HG02884 (cell line): Measurements from ENCODE around the gene NHLRC2.

Experiments
- ATAC-seq: cut with Tn5 transposase; IDR thresholded peaks from one replicate; pipeline ENCODE4 v1.9.1; 2021; ENCODE audit warnings: mild to moderate bottlenecking, moderate library complexity; ENCODE audit not compliant: unreplicated experiment

NHLRC2 gene

GRCh38 chr10:113908236-113908635, 53.8 kb downstream of the NHLRC2 start:
- no peak for ATAC-seq

- no peak for ATAC-seq
These were observed 56.7 kb downstream of the NHLRC2 start for GRCh38 chr10:113911113-113911512.

- ATAC-seq = no peak
These were observed 57.4 kb downstream of the NHLRC2 start for GRCh38 chr10:113911839-113912238.

GRCh38 chr10:113912582-113912981, 58.1 kb downstream of the NHLRC2 start:
- no peak for ATAC-seq

GRCh38 chr10:113914956-113915355, 60.5 kb downstream of the NHLRC2 start:
- no peak for ATAC-seq

- no peak for ATAC-seq
These were observed 61.1 kb downstream of the NHLRC2 start for GRCh38 chr10:113915540-113915939.

- ATAC-seq = no peak
These were observed 61.6 kb downstream of the NHLRC2 start for GRCh38 chr10:113916053-113916452.

- ATAC-seq = no peak
These were observed 63.2 kb downstream of the NHLRC2 start for GRCh38 chr10:113917636-113918035.

GRCh38 chr10:113920114-113920513, 65.7 kb downstream of the NHLRC2 start:
- no peak for ATAC-seq

- ATAC-seq = no peak
These were observed 66.4 kb downstream of the NHLRC2 start for GRCh38 chr10:113920875-113921274.

GRCh38 chr10:113921561-113922370, 67.3 kb downstream of the NHLRC2 start:
- no peak for ATAC-seq

GRCh38 chr10:113922787-113923570, 68.5 kb downstream of the NHLRC2 start:
- ATAC-seq = no peak

GRCh38 chr10:113924186-113924585, 69.7 kb downstream of the NHLRC2 start:
- ATAC-seq = no peak

- no peak for ATAC-seq
These were observed 70.2 kb downstream of the NHLRC2 start for GRCh38 chr10:113924664-113925063.

GRCh38 chr10:113927440-113927839, 73.0 kb downstream of the NHLRC2 start:
- no peak for ATAC-seq

GRCh38 chr10:113928830-113929229, 74.4 kb downstream of the NHLRC2 start:
- ATAC-seq = no peak

GRCh38 chr10:113929522-113929921, 75.1 kb downstream of the NHLRC2 start:
- no peak for ATAC-seq

- ATAC-seq = no peak
These were observed 76.1 kb downstream of the NHLRC2 start for GRCh38 chr10:113930482-113931057.

- ATAC-seq = no peak
These were observed 78.4 kb downstream of the NHLRC2 start for GRCh38 chr10:113932854-113933253.

GRCh38 chr10:113933894-113934532, 79.6 kb downstream of the NHLRC2 start:
- ATAC-seq = no peak

GRCh38 chr10:113937258-113937657, 82.8 kb downstream of the NHLRC2 start:
- ATAC-seq = no peak
